Fibroblast of mammary gland (primary cell): ENCODE measurements around the gene IRF7.

Source experiments
- DNase-seq: peaks from one replicate; pipeline ENCODE4 v3.0.0-alpha.2; 2010; ENCODE audit warnings: low read depth
- H3K4me3 ChIP-seq: 2 replicates; pipeline ENCODE4 v1.5.1; 2011; ENCODE audit warnings: low read depth, mild to moderate bottlenecking, low read length, moderate library complexity; ENCODE audit not compliant: control insufficient read depth
- CTCF ChIP-seq: conservative IDR thresholded peaks from 2 replicates; pipeline ENCODE4 v1.5.1; 2011; ENCODE audit warnings: low read depth, low read length, inconsistent platforms; ENCODE audit not compliant: control insufficient read depth, insufficient read depth

Gene IRF7

DNA sequence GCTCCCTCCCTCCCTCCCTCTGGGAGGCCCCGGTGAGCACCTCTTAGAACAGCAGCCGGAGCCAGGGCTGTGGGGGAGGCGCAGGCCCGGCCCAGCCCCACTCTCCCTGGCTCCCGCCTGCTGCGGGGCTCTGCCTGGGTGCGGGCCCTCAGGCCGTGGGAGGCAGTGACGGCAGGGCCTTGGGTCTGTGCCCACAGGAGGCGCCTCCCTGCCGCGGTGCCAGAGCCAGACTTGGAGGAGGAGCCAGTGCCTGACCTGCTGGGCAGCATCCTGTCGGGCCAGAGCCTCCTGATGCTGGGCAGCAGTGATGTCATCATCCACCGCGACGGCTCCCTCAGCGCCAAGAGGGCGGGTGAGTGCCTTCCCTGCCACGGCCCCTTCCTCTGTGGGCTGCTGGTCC, 9.5 kb downstream of the IRF7 start:
- H3K4me3 ChIP-seq, result no peak overlapping the region
- no peak for TF ChIP-seq CTCF
- DNase-seq, result peak; percentile 76

DNA sequence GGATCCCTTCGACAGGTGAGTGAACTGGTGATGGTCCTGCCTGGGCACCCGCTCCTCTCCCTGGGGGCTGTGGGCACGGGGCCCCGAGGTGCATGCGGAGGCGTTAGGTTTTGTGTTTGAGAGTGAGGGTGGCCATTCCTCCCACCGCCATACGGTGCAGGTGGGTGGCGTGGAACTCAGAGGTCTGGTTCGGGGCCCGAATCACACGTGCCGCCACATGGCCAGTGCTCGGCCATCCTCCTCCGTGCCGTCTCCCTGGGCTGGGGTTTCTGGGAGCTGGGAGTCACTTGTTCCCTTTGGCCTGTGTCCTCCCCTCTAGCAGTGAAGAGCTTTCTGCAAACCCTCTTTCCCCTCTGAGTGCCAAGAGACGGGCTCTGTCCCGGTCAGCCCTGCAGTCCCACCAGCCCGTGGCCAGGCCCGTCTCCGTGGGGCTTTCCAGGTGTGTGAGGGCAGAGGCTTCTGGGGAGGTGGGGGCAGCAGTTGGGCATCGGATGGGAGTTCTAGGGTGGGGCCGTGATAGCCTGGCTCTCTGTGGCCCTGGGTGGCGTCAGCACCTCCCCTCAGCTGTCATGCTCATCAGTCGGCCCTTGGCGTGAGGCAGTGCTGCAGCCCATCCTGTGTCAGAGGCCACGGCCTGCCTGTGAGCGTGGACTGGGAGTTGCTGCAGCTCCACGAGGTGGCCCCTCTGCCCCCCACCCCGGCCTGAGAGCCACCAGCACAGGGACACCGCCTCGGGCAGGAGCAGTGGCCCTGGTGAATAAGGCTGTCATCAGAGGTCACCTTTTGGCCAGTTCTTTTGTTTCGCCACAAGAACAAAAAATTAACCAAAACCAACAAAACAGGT, 10.2 kb downstream of the IRF7 start:
- no peak for DNase-seq
- TF ChIP-seq CTCF, result no peak
- no peak overlapping the region for H3K4me3 ChIP-seq

GRCh38 chr11:603154-603553, 12.6 kb downstream of the IRF7 start:
- no peak for DNase-seq
- H3K4me3 ChIP-seq, result no peak overlapping the region
- no peak for TF ChIP-seq CTCF

DNA sequence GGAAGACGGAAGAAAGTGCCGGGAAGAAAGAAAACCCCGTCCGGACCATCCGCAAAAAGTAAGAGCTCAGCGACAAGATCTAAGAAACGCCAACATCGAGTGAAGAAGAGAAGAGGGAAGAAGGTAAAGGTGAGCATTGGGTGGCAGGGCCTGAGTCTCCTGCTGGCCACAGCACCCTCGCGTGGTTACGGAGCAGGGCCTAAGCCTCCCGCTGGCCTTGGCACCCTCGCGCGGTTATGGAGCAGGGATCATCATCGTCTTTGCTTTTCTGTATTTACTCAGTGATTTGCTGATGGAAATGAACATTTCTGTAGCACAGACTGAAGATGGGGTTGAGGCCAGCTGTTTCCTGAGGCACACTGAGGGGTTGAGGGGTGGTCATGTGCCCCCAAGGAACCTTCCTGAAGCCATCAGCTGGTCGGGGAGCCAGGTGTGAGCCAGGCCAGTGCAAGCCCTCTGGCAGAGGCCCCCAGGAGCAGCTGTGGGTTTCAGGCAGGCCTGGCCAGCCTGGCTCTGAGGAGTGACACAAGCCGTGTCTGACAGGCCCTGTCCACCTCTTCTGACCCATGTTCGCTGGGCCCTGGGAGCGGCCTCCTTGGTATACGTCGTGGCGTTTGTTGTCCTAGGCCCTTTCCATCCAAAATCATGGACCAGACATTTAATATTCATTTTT, 14.0 kb downstream of the IRF7 start:
- TF ChIP-seq CTCF, result no peak
- no peak for DNase-seq
- H3K4me3 ChIP-seq, result no peak overlapping the region

- no peak for DNase-seq
- no peak for TF ChIP-seq CTCF
- H3K4me3 ChIP-seq, result no peak overlapping the region
Measured at GRCh38 chr11:598005-598680, 17.6 kb downstream of the IRF7 start.

- no peak overlapping the region for H3K4me3 ChIP-seq
- DNase-seq, result no peak
- no peak for TF ChIP-seq CTCF
Measured at GRCh38 chr11:597166-597725, 18.5 kb downstream of the IRF7 start.
